ENCODE results near the gene POM121.
"Not testable (repeated sequence)": the region's sequence is repeated elsewhere in the genome, so short reads cannot be mapped to it uniquely, and the experiment has no call there.

DNA sequence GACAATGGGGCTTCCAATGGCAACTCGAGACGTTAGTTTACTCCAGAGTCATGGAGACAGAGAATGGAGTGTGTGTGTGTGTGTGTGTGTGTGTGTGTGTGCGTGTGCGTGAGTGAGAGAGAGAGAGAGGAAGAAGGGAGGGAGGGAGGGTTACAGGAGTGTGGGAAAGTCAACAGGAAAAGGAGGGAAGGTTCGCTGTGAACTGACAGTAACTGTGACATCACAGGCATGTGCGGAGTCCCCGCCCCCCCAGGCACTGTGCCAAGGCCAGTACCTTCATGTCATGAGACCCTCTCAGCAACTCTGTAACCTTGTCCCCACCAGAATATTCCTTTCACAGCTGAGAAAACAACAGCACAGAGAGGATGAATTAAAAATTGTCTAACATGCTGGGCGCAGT lies 72.6 kb downstream of the POM121 start:
- TF ChIP-seq, protein P1, sequence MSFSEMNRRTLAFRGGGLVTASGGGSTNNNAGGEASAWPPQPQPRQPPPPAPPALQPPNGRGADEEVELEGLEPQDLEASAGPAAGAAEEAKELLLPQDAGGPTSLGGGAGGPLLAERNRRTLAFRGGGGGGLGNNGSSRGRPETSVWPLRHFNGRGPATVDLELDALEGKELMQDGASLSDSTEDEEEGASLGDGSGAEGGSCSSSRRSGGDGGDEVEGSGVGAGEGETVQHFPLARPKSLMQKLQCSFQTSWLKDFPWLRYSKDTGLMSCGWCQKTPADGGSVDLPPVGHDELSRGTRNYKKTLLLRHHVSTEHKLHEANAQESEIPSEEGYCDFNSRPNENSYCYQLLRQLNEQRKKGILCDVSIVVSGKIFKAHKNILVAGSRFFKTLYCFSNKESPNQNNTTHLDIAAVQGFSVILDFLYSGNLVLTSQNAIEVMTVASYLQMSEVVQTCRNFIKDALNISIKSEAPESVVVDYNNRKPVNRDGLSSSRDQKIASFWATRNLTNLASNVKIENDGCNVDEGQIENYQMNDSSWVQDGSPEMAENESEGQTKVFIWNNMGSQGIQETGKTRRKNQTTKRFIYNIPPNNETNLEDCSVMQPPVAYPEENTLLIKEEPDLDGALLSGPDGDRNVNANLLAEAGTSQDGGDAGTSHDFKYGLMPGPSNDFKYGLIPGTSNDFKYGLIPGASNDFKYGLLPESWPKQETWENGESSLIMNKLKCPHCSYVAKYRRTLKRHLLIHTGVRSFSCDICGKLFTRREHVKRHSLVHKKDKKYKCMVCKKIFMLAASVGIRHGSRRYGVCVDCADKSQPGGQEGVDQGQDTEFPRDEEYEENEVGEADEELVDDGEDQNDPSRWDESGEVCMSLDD (tag by site-specific recombination; IDR thresholded peaks at IDR 0.05) = not testable (repeated sequence)
- TF ChIP-seq ZNF433 (tag by site-specific recombination; IDR thresholded peaks at IDR 0.05; ENCODE audit: low read depth); ZNF76 (tag by site-specific recombination; IDR thresholded peaks at IDR 0.05; ENCODE audit: borderline replicate concordance, low read depth): not testable (repeated sequence)

Data from HEK293 (cell line).